HL-60 (cell line): Measurements from ENCODE around the gene LRRC8C.

Source experiments
- DNase-seq, 2 experiments: peaks; one replicate each; pipeline ENCODE4 v3.0.0-alpha.2; 2010 to 2020; ENCODE audit warnings: low read depth in 1 of 2, low spot score in 1 of 2
- H3K27ac ChIP-seq: fragments of 250-450 bp; sonication (Bioruptor Pico); replicated peaks from 2 replicates; pipeline ENCODE4 v1.5.1; 2020; ENCODE audit warnings: mild to moderate bottlenecking, moderate library complexity
- H3K27me3 ChIP-seq: fragments of 250-450 bp; sonication (Bioruptor Pico); 2 replicates; pipeline ENCODE4 v1.5.1; 2021; ENCODE audit warnings: mild to moderate bottlenecking, moderate library complexity; ENCODE audit not compliant: insufficient read depth, poor library complexity, severe bottlenecking
- H3K4me3 ChIP-seq: replicated peaks from 2 replicates; pipeline ENCODE4 v1.5.1; 2011; ENCODE audit warnings: mild to moderate bottlenecking, control low read depth, low read length; ENCODE audit not compliant: insufficient read depth
- GABPA ChIP-seq: IDR thresholded peaks from 2 replicates; pipeline ENCODE4 v1.6.1; 2012; ENCODE audit warnings: low read depth
- POLR2AphosphoS5 ChIP-seq: IDR thresholded peaks from 2 replicates; pipeline ENCODE4 v1.6.1; 2012; ENCODE audit warnings: low read depth
- SPI1 ChIP-seq: IDR thresholded peaks from 2 replicates; pipeline ENCODE4 v1.6.1; 2012; ENCODE audit warnings: low read depth, mild to moderate bottlenecking, borderline replicate concordance
- TF ChIP-seq, protein P1 (sequence below): IDR thresholded peaks from 2 replicates; pipeline ENCODE4 v1.6.1; 2012; ENCODE audit warnings: low read depth; ENCODE audit not compliant: insufficient replicate concordance
- TF ChIP-seq, protein P2 (sequence below): IDR thresholded peaks from one replicate; pipeline ENCODE4 v1.5.1; 2011; ENCODE audit warnings: low read length, control low read depth, inconsistent platforms; ENCODE audit not compliant: insufficient read depth

The LRRC8C gene

DNA sequence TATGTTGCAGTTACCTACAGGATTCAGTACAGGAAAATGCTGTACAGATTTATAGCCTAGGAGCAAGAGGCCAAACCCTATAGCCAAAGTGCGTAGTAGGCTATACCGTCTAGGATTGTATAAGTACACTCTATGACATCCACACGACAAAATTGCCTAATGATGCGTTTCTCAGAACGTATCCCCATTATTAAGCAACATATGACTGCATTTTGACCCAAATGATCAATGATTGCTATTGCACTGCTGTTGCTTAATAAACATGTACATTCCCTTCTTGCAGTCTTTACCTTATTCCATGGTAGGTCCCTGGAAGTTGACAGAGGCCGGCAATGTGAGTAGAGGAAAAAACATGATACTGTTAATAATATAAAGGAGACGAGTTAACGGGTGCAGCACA lies 33.0 kb downstream of the LRRC8C start:
- peak in 1 of 2 experiments; percentile 25 for DNase-seq
- TF ChIP-seq GABPA (no peak), SPI1 (no peak), POLR2AphosphoS5 (no peak)
- TF ChIP-seq, protein P1, sequence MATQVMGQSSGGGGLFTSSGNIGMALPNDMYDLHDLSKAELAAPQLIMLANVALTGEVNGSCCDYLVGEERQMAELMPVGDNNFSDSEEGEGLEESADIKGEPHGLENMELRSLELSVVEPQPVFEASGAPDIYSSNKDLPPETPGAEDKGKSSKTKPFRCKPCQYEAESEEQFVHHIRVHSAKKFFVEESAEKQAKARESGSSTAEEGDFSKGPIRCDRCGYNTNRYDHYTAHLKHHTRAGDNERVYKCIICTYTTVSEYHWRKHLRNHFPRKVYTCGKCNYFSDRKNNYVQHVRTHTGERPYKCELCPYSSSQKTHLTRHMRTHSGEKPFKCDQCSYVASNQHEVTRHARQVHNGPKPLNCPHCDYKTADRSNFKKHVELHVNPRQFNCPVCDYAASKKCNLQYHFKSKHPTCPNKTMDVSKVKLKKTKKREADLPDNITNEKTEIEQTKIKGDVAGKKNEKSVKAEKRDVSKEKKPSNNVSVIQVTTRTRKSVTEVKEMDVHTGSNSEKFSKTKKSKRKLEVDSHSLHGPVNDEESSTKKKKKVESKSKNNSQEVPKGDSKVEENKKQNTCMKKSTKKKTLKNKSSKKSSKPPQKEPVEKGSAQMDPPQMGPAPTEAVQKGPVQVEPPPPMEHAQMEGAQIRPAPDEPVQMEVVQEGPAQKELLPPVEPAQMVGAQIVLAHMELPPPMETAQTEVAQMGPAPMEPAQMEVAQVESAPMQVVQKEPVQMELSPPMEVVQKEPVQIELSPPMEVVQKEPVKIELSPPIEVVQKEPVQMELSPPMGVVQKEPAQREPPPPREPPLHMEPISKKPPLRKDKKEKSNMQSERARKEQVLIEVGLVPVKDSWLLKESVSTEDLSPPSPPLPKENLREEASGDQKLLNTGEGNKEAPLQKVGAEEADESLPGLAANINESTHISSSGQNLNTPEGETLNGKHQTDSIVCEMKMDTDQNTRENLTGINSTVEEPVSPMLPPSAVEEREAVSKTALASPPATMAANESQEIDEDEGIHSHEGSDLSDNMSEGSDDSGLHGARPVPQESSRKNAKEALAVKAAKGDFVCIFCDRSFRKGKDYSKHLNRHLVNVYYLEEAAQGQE = no peak
- TF ChIP-seq, protein P2, sequence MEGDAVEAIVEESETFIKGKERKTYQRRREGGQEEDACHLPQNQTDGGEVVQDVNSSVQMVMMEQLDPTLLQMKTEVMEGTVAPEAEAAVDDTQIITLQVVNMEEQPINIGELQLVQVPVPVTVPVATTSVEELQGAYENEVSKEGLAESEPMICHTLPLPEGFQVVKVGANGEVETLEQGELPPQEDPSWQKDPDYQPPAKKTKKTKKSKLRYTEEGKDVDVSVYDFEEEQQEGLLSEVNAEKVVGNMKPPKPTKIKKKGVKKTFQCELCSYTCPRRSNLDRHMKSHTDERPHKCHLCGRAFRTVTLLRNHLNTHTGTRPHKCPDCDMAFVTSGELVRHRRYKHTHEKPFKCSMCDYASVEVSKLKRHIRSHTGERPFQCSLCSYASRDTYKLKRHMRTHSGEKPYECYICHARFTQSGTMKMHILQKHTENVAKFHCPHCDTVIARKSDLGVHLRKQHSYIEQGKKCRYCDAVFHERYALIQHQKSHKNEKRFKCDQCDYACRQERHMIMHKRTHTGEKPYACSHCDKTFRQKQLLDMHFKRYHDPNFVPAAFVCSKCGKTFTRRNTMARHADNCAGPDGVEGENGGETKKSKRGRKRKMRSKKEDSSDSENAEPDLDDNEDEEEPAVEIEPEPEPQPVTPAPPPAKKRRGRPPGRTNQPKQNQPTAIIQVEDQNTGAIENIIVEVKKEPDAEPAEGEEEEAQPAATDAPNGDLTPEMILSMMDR = no peak
- H3K27me3 ChIP-seq = no peaks in the 10 kb centered on the region
- H3K4me3 ChIP-seq = no peak overlapping the region
- no peak overlapping the region for H3K27ac ChIP-seq

DNA sequence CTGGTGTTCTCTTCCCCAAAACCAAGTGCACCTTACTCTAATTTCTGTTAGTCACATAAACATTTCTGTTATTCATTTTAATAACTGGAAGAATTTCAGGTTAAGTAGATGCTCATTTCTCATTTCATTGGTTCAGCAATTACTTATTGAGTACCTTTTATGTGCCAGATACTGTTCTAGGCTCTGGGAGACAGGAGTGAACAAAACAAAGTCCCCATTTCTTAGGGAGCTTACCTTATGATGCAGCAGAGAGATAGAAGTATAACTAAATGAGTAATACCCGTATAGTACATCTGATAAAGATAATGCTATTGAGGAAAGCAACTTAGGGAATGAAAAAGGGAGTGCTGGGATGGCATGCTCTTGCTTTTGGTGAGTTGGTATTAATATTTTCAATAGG lies 33.7 kb downstream of the LRRC8C start:
- H3K27ac ChIP-seq = no peak overlapping the region
- TF ChIP-seq POLR2AphosphoS5 (no peak), GABPA (no peak), SPI1 (no peak)
- TF ChIP-seq, protein P2 = no peak
- TF ChIP-seq, protein P1 = no peak
- no peaks in the 10 kb centered on the region for H3K27me3 ChIP-seq
- DNase-seq = no peak
- no peak overlapping the region for H3K4me3 ChIP-seq

DNA sequence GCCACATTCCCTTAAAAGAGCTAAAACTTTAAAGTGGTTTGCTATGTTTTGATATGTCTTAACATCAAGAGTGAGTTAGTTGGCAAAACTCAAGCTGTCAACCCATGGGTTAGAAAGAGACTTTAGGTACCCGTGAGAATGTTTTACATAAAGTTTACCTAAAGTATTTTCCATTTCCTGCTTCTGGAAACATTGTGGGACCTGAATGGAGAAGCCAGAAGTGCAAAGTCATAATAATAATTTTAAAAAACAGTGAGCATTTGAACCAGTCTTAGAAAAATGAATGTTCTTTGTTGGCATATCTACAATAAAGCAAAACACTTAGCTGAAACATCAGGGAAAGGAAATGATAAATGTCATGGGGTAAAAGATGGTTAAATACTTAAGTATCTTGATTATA lies 34.8 kb downstream of the LRRC8C start:
- TF ChIP-seq, protein P1 = no peak
- TF ChIP-seq SPI1 (no peak), GABPA (no peak), POLR2AphosphoS5 (no peak)
- TF ChIP-seq, protein P2 = no peak
- DNase-seq = no peak
- no peaks in the 10 kb centered on the region for H3K27me3 ChIP-seq
- H3K27ac ChIP-seq = no peak overlapping the region
- no peak overlapping the region for H3K4me3 ChIP-seq
